ENCODE data around the gene FAM50B.

Gene FAM50B

GRCh38 chr6:3876866-3877265, 27.7 kb downstream of the FAM50B start:
- no peak overlapping the region for H3K4me3 ChIP-seq (replicated peaks; ENCODE audit: low read depth, low read length)
- no peak for TF ChIP-seq CTCF (IDR thresholded peaks at IDR 0.05; ENCODE audit: low read depth, low read length, missing control alignments)
- DNase-seq (ENCODE audit: extremely low read depth, low read depth): no peak

GRCh38 chr6:3878048-3878666, 29.0 kb downstream of the FAM50B start:
- DNase-seq (ENCODE audit: extremely low read depth, low read depth): no peak
- H3K4me3 ChIP-seq (replicated peaks; ENCODE audit: low read depth, low read length): no peak overlapping the region
- no peak for TF ChIP-seq CTCF (IDR thresholded peaks at IDR 0.05; ENCODE audit: low read depth, low read length, missing control alignments)

- H3K4me3 ChIP-seq (replicated peaks; ENCODE audit: low read depth, low read length): no peak overlapping the region
- DNase-seq (ENCODE audit: extremely low read depth, low read depth): no peak
- no peak for TF ChIP-seq CTCF (IDR thresholded peaks at IDR 0.05; ENCODE audit: low read depth, low read length, missing control alignments)
Observed at GRCh38 chr6:3879194-3879952, 30.2 kb downstream of the FAM50B start.

GRCh38 chr6:3881711-3882421, 32.7 kb downstream of the FAM50B start:
- no peak for TF ChIP-seq CTCF (IDR thresholded peaks at IDR 0.05; ENCODE audit: low read depth, low read length, missing control alignments)
- no peak for DNase-seq (ENCODE audit: extremely low read depth, low read depth)
- H3K4me3 ChIP-seq (replicated peaks; ENCODE audit: low read depth, low read length): no peak overlapping the region

- TF ChIP-seq CTCF (IDR thresholded peaks at IDR 0.05; ENCODE audit: low read depth, low read length, missing control alignments): no peak
- DNase-seq (ENCODE audit: extremely low read depth, low read depth): no peak
- H3K4me3 ChIP-seq (replicated peaks; ENCODE audit: low read depth, low read length): no peak overlapping the region
Observed at GRCh38 chr6:3882431-3882830, 33.3 kb downstream of the FAM50B start.

GRCh38 chr6:3882866-3883265, 33.7 kb downstream of the FAM50B start:
- peak; percentile 49 for DNase-seq (ENCODE audit: extremely low read depth, low read depth)
- TF ChIP-seq CTCF (IDR thresholded peaks at IDR 0.05; ENCODE audit: low read depth, low read length, missing control alignments): no peak
- no peak overlapping the region for H3K4me3 ChIP-seq (replicated peaks; ENCODE audit: low read depth, low read length)
